ENCODE measurements around the gene TBC1D1. TPM values are rescaled to one million over a fixed set of nuclear protein-coding genes. Genes with fewer than 3 reads are reported as not detected.

Gene TBC1D1
- total and polyA plus RNA-seq, 2 donors (not counting 3 experiments of a cell fraction or from before 2014, with no cell fraction given) = 63.5 to 116 TPM

DNA sequence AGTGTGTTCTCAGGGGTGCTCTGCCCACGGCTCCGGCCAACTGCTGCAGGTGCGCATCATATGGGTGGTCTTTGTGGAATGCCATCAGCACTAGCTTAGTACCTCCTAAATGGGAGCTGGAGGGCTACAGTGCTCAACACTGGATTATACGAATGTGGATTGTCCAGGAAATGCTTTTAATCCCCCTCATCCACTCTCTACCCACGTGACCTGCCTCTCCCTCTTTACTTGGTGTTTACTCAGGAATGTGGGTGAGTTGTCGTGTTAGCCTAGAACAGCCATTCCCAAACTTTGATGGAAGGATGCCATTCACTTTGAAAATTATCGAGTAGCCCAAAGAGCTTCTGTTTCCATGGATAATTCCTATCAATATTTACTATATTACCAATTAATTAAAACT lies 220.1 kb downstream of the TBC1D1 start:
- BruUV-seq (replicated peaks) = no TSS peak
- dilution Hi-C loops (cut with MboI; ENCODE audit: extremely low pct_ligation_motif_present, low sequenced_read_pairs) = no loop called here
- H3K9me3 ChIP-seq (replicated peaks; ENCODE audit: control insufficient read depth, insufficient read depth, low read length) = no peaks in the 10 kb centered on the region
- no peaks in the 10 kb centered on the region for H3K27me3 ChIP-seq (ENCODE audit: control insufficient read depth in 2 of 2, insufficient read depth in 2 of 2, low read length in 2 of 2)
- no peak overlapping the region for H3K4me2 ChIP-seq (ENCODE audit: insufficient read depth, low read length)
- no peak for FAIRE-seq
- TF ChIP-seq MYC (IDR thresholded peaks at IDR 0.05; ENCODE audit: low read depth, low read length) (no peak), GATA2 (IDR thresholded peaks at IDR 0.05; ENCODE audit: insufficient read depth, insufficient read length, low read depth, low read length) (no peak), EZH2 (IDR thresholded peaks at IDR 0.05; ENCODE audit: borderline replicate concordance, low read depth, low read length, severe bottlenecking) (no peak), POLR2A (IDR thresholded peaks at IDR 0.05; ENCODE audit: low read depth, low read length) (no peak), POLR2AphosphoS5 (IDR thresholded peaks at IDR 0.05; ENCODE audit: insufficient read depth, low read depth, low read length) (no peak), JUN (IDR thresholded peaks at IDR 0.05; ENCODE audit: borderline replicate concordance, insufficient read depth, insufficient read length, low read depth) (no peak), FOS (IDR thresholded peaks at IDR 0.05; ENCODE audit: borderline replicate concordance, insufficient read depth, low read length) (no peak)
- TF ChIP-seq, protein P1, sequence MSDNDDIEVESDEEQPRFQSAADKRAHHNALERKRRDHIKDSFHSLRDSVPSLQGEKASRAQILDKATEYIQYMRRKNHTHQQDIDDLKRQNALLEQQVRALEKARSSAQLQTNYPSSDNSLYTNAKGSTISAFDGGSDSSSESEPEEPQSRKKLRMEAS (IDR thresholded peaks at IDR 0.05; ENCODE audit: insufficient read depth, insufficient read length) = no peak
- TF ChIP-seq, protein P2, sequence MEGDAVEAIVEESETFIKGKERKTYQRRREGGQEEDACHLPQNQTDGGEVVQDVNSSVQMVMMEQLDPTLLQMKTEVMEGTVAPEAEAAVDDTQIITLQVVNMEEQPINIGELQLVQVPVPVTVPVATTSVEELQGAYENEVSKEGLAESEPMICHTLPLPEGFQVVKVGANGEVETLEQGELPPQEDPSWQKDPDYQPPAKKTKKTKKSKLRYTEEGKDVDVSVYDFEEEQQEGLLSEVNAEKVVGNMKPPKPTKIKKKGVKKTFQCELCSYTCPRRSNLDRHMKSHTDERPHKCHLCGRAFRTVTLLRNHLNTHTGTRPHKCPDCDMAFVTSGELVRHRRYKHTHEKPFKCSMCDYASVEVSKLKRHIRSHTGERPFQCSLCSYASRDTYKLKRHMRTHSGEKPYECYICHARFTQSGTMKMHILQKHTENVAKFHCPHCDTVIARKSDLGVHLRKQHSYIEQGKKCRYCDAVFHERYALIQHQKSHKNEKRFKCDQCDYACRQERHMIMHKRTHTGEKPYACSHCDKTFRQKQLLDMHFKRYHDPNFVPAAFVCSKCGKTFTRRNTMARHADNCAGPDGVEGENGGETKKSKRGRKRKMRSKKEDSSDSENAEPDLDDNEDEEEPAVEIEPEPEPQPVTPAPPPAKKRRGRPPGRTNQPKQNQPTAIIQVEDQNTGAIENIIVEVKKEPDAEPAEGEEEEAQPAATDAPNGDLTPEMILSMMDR (IDR thresholded peaks at IDR 0.05; ENCODE audit: extremely low read depth in 1 of 2, insufficient read depth in 1 of 2, low read depth in 1 of 2, low read length in 2 of 2) = no peak
- H3K27ac ChIP-seq (ENCODE audit: insufficient read depth, low read depth, low read length) = no peak overlapping the region
- no peak for DNase-seq (ENCODE audit: low read depth, low spot score)
- ChIA-PET CTCF (interaction anchor here (0.9 kb wide), 1 partner anchor 20 kb away, joined by 3 read pairs; no protein-coding TSS in a partner anchor), POLR2A (no interaction called here)
- intact Hi-C loops (cut with micrococcal nuclease) = no loop called here
- no peak overlapping the region for H2AFZ ChIP-seq (ENCODE audit: low read depth, low read length)
- no peak overlapping the region for H3K4me3 ChIP-seq (replicated peaks in 1 of 3; ENCODE audit: insufficient read depth in 1 of 3, low read depth in 1 of 3, low read length in 3 of 3)
- H3K79me2 ChIP-seq (ENCODE audit: control insufficient read depth, insufficient read depth, low read length) = no peaks in the 10 kb centered on the region
- H3K36me3 ChIP-seq (ENCODE audit: control insufficient read depth in 2 of 2, extremely low read depth in 1 of 2, insufficient read depth in 2 of 2, low read length in 2 of 2) = peaks cover 0 to under 1% of the 10 kb centered on the region in 2 experiments
- no peaks in the 10 kb centered on the region for H3K9me1 ChIP-seq (replicated peaks; ENCODE audit: control insufficient read depth, extremely low read depth, insufficient read depth, low read length)
- H4K20me1 ChIP-seq (replicated peaks; ENCODE audit: control insufficient read depth, extremely low read depth, insufficient read depth, low read length) = no peaks in the 10 kb centered on the region
- peaks cover 5% of the 10 kb centered on the region for H3K4me1 ChIP-seq (ENCODE audit: control insufficient read depth, extremely low read depth, insufficient read depth, low read length)
- H3K9ac ChIP-seq (replicated peaks; ENCODE audit: extremely low read depth, insufficient read depth, low read length) = no peak overlapping the region

All from endothelial cell of umbilical vein (primary cell).